GM12891 (cell line): Measurements from ENCODE around the gene JAGN1.
"Not testable (repeated sequence)": the region's sequence is repeated elsewhere in the genome, so short reads cannot be mapped to it uniquely, and the experiment has no call there.

Source experiments
- DNase-seq: peaks from one replicate; pipeline ENCODE4 v3.0.0; 2011; ENCODE audit warnings: low spot score; ENCODE audit not compliant: insufficient read length
- FAIRE-seq: peaks from 2 replicates; lab custom pipeline; 2011; peaks lifted over from hg19 to GRCh38; lab: Jason Lieb, UNC
- PAX5 ChIP-seq: IDR thresholded peaks from 2 replicates; pipeline ENCODE4 v1.6.1; 2011; ENCODE audit warnings: low read length, moderate library complexity, mild to moderate bottlenecking; ENCODE audit not compliant: insufficient read depth, severe bottlenecking
- POLR2A ChIP-seq: IDR thresholded peaks from 2 replicates; pipeline ENCODE4 v1.6.1; 2011; ENCODE audit warnings: low read depth, low read length, control low read depth
- POLR2AphosphoS5 ChIP-seq: IDR thresholded peaks from 2 replicates; pipeline ENCODE4 v1.6.1; 2011; ENCODE audit warnings: low read depth, low read length, control low read depth
- POU2F2 ChIP-seq: IDR thresholded peaks from 2 replicates; pipeline ENCODE4 v1.6.1; 2011; ENCODE audit warnings: low read depth, mild to moderate bottlenecking, control low read depth, low read length, moderate library complexity
- SPI1 ChIP-seq: IDR thresholded peaks from 2 replicates; pipeline ENCODE4 v1.6.1; 2011; ENCODE audit warnings: low read depth, low read length, control low read depth
- TAF1 ChIP-seq: IDR thresholded peaks from 2 replicates; pipeline ENCODE4 v1.6.1; 2011; ENCODE audit warnings: low read depth, low read length, control low read depth

Gene JAGN1

DNA sequence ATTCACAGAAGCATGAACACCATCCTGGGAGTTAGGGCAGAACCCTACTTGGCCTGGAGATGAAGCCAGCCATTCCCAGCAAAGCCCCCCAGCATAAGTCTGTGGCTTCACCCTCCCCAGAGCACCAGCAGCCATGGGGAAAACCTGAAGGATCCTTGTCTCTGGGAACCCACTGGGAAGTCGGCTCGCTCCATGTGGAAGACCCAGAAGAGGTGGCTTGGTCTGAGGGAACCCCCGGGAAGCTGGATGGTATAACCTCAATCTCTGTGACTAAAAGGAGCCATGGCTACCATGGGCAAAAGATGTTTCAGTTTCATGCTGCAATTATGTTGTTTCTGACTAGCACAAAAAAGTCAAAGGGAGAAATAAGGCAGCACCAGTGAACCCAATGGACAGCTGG lies 34.8 kb upstream of the JAGN1 start:
- FAIRE-seq (no peak), DNase-seq (no peak)
- TF ChIP-seq SPI1 (no peak), POU2F2 (no peak), TAF1 (no peak), POLR2AphosphoS5 (no peak), POLR2A (no peak)

DNA sequence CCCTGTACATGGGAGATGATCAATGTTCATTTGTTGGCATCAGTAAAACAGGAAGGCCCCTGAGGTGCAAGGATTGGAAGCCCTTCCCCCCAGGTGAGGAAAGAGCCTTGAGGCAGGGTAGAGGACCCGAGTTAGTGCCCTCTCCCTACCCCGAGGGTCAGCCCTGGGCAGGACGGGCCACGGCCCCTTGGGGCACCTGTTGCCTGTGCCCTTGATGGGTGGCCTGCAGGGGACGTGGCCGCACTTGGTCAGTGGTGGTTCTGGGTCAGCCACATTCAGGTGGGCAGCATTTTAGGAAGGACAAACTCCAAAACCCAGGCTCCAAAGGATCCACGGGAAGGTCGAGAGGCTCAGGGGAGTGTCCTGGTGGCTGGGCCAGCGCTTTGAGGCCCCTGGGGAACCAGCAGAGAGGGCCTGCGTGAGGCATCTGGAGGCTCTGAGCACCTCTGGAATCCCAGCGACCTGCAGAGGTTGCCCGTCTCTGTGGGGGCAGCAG lies 30.8 kb upstream of the JAGN1 start:
- TF ChIP-seq TAF1: no peak
- TF ChIP-seq SPI1: no peak
- TF ChIP-seq POLR2A: no peak
- TF ChIP-seq POLR2AphosphoS5: no peak
- TF ChIP-seq POU2F2: no peak
- no peak for TF ChIP-seq PAX5
- FAIRE-seq (no peak), DNase-seq (no peak)

DNA sequence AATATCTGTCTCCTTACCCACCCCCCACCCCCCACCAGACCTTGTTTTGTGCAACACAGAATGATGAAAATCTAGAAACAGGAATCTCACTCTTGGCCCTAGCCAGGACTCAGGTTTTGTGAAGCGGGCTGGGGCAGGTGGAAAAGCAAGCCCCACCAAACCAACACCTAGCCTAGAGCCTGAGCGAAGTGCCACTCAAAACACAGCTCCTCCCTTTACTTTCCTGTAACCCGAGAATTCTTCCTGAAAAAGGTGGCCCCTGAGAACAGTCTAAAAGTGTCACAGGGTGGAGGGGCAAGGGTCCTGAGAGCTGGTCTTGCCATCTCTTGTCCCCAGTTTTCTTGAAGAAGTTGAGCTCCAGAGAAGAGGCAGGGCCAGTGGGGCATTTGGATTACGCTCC lies 29.2 kb upstream of the JAGN1 start:
- FAIRE-seq: no peak
- TF ChIP-seq PAX5: no peak
- no peak for DNase-seq

DNA sequence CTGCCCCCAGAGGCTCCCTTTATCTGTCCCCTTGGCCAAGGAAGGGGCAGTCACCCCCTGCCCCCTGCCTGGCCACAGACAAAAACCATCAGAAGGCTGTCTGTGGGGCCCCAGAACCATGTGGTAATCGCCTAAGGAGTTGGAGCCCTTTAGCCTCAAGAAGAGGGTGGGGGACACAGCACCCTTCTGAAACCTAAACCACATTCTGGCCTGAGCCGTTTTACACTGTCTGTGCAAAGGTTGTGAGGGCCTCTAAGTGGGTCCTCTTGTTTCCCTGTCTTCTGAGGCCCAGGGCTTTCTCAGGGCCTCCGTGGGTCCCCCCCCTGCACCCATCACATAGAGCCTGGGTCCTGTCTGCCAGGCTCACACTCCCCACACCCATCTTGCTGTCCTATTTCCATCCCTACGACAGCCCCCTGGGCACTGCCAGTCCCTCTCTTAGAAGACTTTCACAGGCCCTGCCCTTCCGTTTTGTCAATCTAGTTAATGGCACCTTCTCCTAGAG lies 28.7 kb upstream of the JAGN1 start:
- no peak for DNase-seq
- TF ChIP-seq POU2F2: no peak
- no peak for TF ChIP-seq TAF1
- TF ChIP-seq POLR2AphosphoS5: no peak
- no peak for TF ChIP-seq POLR2A
- no peak for TF ChIP-seq PAX5
- TF ChIP-seq SPI1: no peak
- no peak for FAIRE-seq

DNA sequence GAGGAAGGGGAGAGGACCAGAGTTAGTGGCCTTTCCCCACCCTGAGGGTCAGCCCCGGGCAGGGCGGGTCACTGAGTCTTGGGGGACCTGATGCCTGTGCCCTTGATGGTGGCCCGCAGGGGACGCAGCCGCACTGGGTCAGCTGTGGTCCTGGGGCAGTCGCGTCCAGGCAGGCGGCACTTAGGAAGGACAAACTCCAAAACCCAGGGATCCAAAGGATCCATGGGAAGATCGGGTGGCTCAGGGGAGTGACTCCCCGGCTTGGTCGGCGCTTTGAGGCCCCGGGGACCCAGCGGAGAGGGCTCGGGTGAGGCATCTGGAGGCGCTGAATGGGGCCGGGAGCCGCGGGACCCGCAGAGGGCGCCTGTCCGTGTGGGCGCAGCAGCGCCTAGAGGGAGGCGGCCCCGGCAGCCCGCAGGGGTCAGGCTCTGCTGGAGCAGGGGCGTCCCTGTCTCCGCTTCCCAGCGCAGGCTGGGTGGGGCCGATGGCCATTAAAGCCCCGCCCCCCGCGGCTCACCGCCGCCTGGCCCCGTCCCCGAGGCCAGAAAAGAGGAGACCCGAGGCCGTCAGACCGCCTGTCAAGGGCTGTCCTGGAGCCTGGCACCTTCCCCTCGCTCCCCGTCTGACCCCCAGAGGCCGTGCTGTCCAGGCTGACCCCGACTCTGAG lies 27.9 kb upstream of the JAGN1 start:
- no peak for FAIRE-seq
- no peak for TF ChIP-seq SPI1
- TF ChIP-seq POLR2AphosphoS5: no peak
- no peak for TF ChIP-seq POLR2A
- no peak for TF ChIP-seq TAF1
- TF ChIP-seq POU2F2: no peak
- TF ChIP-seq PAX5: no peak
- peak; percentile 70 for DNase-seq

DNA sequence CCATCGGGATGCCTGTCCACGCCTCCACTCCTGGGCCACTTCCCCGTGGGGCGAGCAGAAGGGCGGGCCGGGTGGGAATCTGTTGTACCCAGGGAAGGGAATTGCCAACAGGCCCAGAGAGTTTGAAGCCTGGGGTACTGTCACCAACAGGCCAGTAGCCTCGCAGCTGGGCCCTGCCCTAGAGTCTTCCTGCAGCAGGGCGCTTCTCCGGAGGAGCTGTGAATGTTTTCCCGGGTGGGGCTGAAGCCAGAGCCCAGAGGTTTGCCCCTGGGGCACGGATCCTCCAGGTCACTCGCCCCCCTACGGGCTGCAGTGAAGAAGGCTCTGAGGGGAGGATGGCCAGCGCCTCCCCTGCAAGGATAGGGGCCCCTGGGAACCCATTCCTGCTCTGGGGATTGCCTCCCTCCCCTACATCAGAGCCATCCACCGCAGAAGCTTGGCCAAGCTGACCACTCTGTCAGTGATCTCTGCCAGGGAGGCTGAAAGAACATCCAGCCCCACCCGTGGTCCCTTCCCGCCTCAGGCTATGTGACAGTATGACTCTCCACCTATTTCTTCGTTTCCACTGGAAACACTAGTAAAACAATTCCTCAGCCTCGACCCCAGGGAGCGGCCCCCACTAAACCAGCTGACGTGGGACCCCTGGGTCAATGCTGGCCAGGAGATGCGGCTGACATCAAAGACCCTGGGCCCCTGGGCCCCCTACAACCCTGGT lies 27.2 kb upstream of the JAGN1 start:
- FAIRE-seq (no peak), DNase-seq (no peak)
- TF ChIP-seq SPI1: no peak
- TF ChIP-seq POLR2AphosphoS5: no peak
- no peak for TF ChIP-seq PAX5
- TF ChIP-seq POU2F2: no peak
- no peak for TF ChIP-seq POLR2A
- TF ChIP-seq TAF1: no peak

DNA sequence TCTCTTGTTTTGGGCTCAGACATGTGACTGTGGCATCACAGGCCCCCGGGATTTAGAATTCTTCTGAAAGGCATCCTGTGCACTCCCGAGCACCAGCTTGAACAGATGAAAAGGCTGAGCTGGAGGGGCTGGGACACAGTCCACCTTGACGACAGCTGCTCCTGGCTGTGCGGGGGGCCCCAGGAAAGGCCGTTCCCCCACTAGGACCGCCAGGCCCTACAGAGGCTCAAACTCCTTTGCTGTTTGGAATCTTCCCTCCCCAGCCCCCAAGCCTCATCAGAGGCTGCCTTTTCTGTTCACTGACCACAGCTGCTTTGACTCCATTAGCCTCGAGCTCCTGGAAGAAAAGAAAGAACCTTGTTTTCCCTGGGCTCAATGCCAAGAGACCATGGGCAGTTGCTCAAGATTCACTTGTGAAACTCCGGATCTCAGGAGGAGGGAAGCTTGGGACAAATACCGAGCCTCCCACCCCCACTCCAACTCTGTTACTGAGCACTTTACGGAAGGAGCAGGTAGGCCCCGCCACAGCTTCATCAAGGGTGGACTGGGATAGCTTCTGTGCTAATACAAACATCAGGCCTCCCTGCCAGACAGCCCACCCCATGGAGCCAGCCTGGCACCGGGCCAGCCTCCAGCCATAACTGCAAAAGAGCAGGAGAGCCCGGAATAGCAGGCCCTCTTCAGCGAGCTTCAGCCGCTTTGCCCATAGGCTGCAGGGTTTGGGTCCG lies 26.0 kb upstream of the JAGN1 start:
- DNase-seq (no peak), FAIRE-seq (no peak)
- TF ChIP-seq PAX5 (no peak), TAF1 (no peak), POLR2AphosphoS5 (no peak), SPI1 (no peak), POLR2A (no peak), POU2F2 (no peak)

DNA sequence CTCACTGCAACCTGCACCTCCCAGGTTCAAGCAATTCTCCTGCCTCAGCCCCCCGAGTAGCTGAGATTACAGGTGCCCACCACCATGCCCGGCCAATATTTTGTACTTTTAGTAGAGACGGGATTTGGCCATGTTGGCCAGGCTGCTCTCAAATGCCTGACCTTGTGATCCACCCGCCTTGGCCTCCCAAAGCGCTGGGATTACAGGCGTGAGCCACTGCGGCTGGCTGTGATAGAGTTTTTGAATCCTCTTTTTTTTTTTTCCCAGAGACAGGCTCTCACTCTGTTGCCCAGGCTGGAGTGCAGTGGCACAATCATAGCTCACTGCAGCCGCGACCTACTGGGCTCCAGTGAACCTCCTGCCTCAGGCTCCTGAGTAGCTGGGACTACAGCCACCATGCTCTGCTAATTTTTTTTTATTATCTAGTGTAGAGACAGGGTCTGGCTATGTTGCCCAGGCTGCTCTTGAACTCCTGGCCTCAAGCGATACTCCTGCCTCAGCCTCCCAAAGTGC lies 25.2 kb upstream of the JAGN1 start:
- not testable (repeated sequence) for FAIRE-seq, DNase-seq

DNA sequence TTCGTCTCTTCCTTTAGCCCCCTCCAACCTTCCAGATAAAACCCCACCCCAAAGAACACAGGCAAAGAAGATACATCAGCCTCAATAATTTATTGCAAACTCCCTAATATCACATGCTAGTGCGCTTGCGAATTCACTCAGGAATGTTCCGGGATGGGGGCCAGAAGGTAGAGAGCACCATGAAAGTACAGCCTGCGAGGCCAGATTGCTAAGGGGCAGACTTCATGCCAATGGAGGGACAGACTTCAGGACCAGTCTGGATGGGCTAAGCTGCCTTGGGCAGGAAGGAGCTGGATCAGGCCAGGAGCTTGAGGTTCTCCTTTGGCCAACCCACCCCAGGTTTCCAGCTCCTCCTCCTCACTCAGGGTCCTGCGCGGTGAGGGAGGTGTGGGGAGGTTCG lies 23.8 kb upstream of the JAGN1 start:
- TF ChIP-seq PAX5 (no peak), TAF1 (no peak), POLR2A (no peak), POLR2AphosphoS5 (no peak), SPI1 (no peak), POU2F2 (no peak)
- DNase-seq (no peak), FAIRE-seq (no peak)

DNA sequence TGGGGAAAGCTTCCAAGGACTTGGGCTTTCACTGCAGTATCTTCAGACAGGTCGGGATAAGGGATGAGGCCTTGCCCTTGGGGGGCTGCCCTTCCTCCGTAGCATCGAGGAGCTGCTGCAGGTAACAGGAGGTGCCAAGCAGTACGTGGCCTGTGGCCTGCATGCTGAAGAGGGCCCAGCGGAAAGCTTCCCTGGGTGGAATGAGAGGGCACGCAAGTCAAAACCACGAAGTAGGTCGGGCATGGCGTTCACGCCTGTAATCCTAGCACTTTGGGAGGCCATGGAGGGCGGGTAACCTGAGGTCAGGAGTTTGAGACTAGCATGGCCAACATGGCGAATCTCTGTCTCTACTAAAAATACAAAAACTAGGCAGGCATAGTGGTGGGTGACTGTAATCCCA lies 23.3 kb upstream of the JAGN1 start:
- FAIRE-seq (no peak), DNase-seq (no peak)
- TF ChIP-seq POLR2AphosphoS5 (no peak), PAX5 (no peak), POLR2A (no peak), TAF1 (no peak), SPI1 (no peak), POU2F2 (no peak)
